ENCODE data around the gene TCF25.
A peak's percentile ranks its signal among the peaks of the same experiment; 100 is the strongest.
"Not testable (repeated sequence)": the region's sequence is repeated elsewhere in the genome, so short reads cannot be mapped to it uniquely, and the experiment has no call there.

The TCF25 gene

GRCh38 chr16:89873972-89874689, 739 bp downstream of the TCF25 start:
- FAIRE-seq: peak; percentile 98

DNA sequence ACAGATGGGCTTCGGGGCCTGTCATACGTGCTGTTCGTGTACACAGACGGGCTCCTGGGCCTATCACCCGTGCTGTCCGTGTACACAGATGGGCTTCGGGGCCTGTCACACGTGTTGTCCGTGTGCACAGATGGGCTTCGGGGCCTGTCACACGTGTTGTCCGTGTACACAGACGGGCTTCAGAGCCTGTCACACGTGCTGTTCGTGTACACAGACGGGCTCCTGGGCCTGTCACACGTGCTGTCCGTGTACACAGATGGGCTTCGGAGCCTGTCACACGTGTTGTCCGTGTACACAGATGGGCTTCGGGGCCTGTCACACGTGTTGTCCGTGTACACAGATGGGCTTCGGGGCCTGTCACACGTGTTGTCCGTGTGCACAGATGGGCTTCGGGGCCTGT, 5.7 kb downstream of the TCF25 start:
- FAIRE-seq; DNase-seq (ENCODE audit: insufficient read length, low spot score): not testable (repeated sequence)

More at GRCh38 chr16:89873972-89874689, 739 bp downstream of the TCF25 start:
- DNase-seq (ENCODE audit: insufficient read length, low spot score): peak; percentile 89

- DNase-seq (ENCODE audit: insufficient read length, low spot score) (no peak), FAIRE-seq (no peak)
Observed at GRCh38 chr16:89880477-89881367, 7.3 kb downstream of the TCF25 start.

GRCh38 chr16:89881368-89881730, 8.0 kb downstream of the TCF25 start:
- DNase-seq (ENCODE audit: insufficient read length, low spot score) (no peak), FAIRE-seq (no peak)

DNA sequence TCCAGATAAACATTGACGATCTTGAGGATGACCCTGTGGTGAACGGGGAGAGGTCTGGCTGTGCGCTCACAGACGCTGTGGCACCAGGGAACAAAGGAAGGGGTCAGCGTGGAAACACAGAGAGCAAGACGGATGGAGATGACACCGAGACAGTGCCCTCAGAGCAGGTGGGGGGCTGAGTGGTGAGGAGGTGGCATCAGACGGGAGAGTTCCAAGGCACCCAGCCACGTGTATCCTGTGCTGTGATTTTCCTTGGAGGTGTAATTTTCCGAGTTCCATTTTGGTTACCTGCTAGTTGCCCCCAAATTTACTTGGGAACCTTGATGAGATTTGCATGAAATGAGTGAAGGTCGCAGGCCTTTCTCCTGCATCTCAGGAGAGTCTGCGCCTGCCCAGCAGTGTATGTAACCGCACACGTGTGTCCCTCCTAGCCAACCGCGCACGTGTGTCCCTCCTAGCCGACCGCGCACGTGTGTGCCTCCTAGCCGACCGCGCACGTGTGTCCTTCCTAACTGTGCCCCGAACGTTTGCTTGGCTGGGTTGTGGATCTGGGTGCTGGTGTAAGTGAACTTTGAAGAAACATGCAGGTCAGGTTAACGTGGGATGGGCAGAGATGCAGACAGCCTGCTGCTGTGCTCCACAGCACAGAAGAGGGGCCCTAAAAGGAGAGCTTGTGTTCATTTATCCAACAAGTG, 10.1 kb downstream of the TCF25 start:
- FAIRE-seq (no peak), DNase-seq (ENCODE audit: insufficient read length, low spot score) (no peak)

DNA sequence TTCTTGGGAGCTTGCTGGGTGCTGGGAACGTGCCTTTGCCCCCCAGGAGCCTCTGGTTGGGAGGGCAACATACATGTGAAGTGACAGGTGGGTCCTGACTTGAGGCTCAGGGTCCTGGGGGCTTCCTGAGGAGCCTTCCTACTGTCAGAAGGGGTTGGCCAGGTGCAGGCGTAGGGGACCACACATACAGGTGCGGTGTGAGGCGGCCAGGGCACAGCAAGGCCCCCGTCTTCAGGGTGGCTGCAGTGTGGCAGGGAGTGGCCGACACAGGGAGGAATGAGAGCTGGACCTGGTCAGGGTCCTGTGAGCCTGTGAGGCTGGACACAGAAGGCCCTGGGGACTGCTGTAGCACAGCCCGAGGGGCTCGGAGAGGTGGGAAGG, 10.6 kb downstream of the TCF25 start:
- DNase-seq (ENCODE audit: insufficient read length, low spot score) (no peak), FAIRE-seq (no peak)

DNA sequence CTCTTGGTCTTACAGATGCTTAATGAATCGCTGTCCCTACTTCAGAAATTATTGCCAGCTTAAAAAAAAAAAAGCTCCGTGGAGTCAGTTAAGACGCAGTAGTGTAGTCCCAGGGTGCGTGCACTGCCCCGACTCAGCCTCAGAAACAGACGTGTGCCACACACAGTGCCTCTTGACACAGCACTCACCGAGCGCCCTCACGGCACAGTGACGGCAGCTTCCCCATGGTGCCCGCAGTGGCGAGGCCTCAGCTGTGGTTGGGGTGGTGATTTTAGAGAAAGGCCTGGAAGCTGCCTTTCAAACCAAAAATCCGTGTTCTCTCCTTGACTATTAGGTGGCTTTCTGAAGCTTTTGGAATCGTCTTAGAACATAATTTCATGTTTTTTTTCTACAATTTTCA, 13.9 kb downstream of the TCF25 start:
- DNase-seq (ENCODE audit: insufficient read length, low spot score) (no peak), FAIRE-seq (no peak)

DNA sequence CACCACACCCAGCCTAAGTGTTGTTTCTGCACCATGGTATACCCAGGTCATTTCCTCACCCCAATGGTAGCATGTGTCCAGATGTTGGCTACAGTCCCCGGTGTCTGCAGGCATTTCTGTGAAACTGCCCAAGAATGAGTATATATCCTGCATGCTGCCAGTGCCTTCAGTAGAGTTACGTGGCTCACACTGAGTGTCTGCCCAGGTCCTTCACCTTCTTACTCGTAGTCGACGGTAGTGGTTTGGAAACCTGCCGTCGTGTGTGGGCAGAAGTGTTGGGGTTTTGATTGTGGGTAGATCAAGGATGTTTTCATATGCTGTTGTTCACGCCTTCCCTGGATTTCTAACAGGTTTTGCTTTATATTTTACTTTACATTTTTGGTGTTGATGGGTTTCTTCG, 16.8 kb downstream of the TCF25 start:
- DNase-seq (ENCODE audit: insufficient read length, low spot score) (no peak), FAIRE-seq (no peak)

DNA sequence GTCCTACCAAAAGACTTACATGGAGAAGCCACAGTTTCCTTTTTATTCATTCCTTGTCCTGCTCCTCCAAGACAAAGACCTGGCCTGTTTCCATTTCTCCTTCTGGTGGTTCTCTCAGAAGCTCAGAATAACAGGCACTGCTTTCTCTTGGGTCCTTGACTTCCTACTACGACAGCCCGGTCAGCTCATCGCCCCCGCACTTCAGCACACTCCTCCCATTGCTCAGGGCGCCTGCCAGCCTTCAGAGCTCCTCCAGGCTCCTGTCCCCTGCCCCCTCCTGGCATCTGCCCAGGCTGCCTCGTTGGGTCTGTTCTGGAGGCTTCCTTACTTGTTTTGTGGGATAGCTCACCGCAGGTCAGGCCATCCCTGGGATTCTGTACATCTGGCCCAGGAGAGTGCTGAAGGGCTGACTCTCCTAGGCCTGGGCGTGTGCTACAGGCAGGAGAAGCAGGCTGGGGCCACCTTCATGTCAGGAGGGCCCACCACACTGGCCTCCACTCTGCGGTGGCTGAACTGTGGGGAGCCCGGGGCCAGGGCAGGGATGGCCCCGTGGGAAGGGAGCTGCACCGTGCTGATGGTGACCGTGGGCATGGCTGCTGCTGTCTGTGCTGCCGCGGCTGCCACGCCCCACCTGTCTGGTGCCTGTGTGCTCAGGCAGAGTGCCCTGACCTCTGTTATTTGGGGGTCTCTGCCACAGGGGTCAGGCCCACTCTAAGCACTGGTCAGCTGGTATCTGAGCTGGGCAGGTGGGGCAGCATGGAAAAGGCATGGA, 17.7 kb downstream of the TCF25 start:
- no peak for DNase-seq (ENCODE audit: insufficient read length, low spot score)
- no peak for FAIRE-seq

- FAIRE-seq (no peak), DNase-seq (ENCODE audit: insufficient read length, low spot score) (no peak)
Observed at GRCh38 chr16:89892055-89892630, 18.8 kb downstream of the TCF25 start.

DNA sequence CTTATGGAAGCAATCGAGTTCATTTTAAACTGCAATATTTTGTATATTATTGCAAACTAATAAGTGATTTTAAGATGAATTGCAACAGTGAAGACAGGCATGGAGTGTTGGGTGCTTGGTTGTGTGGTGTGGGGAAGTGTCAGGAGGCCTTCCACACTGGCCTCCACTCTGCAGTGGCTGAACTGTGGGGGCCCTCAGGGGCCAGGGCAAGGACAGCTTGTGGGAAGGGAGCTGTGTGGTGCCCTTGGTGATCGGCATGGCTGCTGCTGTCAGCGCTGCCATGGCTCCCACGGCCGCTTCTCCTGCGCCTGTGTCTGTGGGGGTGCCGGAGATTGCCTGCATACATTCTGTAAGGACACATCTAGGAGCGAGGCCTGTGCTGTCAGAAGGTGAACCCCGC, 19.2 kb downstream of the TCF25 start:
- DNase-seq (ENCODE audit: insufficient read length, low spot score) (no peak), FAIRE-seq (no peak)

GRCh38 chr16:89893642-89894548, 20.5 kb downstream of the TCF25 start:
- FAIRE-seq (no peak), DNase-seq (ENCODE audit: insufficient read length, low spot score) (no peak)

DNA sequence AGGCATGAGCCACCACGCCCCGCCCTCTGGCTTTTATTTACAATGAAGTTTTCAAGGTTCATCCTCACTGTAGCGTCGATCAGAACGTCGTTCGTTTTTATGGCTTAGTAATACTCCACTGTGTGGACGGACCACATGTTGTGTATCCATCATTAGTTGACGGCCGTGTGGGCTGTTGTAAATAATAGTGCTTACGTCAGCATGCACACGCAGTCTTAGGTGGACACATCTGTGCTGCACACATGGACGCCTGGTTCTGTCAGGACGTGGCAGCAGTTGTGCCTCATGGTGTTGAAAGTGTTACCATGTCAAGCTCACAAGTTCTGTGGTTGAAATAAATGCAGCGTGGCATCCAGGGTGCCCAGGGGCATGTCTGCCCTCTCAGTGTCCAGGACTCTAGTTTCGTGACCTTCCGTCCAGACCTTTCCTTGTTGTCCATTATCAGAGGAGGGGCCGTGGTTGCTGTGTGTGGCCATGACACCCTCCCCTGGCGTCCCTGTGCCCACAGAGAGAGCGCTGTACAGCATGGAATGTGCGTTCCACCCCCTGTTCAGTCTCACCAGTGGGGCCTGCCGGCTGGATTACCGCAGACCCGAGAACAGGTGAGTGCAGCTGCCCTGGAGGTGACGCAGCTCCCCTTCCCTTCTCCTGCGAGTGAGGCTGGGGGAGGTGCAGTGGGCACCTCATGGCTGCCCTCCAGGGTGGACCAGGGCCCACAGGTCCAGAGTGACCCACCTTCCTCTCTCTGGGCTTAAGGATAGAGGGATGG, 22.3 kb downstream of the TCF25 start:
- FAIRE-seq: no peak
- no peak for DNase-seq (ENCODE audit: insufficient read length, low spot score)

- DNase-seq (ENCODE audit: insufficient read length, low spot score) (no peak), FAIRE-seq (no peak)
Observed at GRCh38 chr16:89897204-89897603, 23.8 kb downstream of the TCF25 start.

- FAIRE-seq (no peak), DNase-seq (ENCODE audit: insufficient read length, low spot score) (no peak)
Observed at GRCh38 chr16:89898201-89898967, 25.0 kb downstream of the TCF25 start.

DNA sequence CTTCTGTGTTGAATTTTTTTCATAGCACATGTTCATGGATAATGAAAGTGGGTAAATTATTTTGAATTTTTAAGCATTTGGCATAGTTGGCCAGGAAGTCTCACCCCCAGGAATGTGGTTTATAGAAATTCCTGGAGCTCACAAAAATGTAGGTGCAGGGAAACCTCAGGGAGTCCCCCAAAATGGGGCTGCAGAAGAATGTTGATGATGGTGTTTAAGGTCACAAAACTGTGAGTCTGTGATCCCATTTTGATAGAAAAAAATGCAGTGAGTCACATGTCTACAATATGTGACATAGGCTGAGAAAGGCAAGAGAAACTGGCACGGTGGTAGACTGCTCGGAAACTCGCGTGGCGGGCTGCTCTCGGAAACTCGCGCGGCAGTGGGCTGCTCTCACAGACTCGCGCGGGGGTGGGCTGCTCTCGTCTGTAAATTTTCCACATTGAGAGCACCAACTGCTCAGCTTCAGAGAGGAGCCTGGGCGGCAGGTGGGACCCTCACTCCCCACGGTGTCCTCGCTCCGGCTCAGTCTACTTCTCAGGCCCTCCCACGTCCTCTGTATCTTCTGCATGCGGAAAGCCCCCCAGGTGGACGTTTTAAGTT, 26.6 kb downstream of the TCF25 start:
- no peak for FAIRE-seq
- no peak for DNase-seq (ENCODE audit: insufficient read length, low spot score)

DNA sequence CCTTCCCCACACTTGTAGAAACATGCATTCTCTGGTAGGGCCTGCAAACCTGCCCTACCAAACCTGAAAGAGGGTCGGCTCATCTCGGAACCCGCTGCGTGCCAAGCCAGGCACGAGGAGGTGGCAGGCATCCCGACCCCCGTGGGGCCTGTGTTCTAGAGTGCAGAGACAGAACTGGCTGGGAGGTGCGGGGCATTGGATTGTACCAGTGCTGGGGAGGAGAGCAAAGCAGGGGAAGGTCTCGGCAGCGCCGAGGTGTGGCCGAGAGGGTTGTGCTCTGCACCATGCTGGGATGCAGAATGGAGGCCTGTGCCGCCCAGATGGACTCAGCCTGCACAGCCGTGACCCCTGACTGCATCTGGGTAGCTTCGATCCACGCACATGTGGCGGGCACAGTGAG, 27.5 kb downstream of the TCF25 start:
- DNase-seq (ENCODE audit: insufficient read length, low spot score): no peak
- FAIRE-seq: no peak

Data from HTR-8/SVneo (cell line).